Thoracic aorta (tissue), 2 donors: Measurements from ENCODE around the gene KIAA1755. TPM values are rescaled to one million over a fixed set of nuclear protein-coding genes. Genes with fewer than 3 reads are reported as not detected.

Experiments
- ATAC-seq: fragments of 150-250 bp; one replicate; pipeline ENCODE4 v1.8.0; 2017; ENCODE audit warnings: low read depth; ENCODE audit not compliant: insufficient number of reproducible peaks, low FRiP score
- DNase-seq: peaks from one replicate; pipeline ENCODE4 v3.0.0-alpha.2; 2020; ENCODE audit warnings: low spot score
- H3K27ac ChIP-seq, 2 donors: fragments of 200-600 bp; sonication (generic); 1 replicate in 1 of 2; 2 replicates in 1 of 2; pipeline ENCODE4 v1.5.1; 2016; ENCODE audit warnings: mild to moderate bottlenecking in 2 of 2, moderate library complexity in 2 of 2
- H3K27me3 ChIP-seq: fragments of 200-600 bp; sonication (generic); replicated peaks from 2 replicates; pipeline ENCODE4 v1.6.0; 2016; ENCODE audit warnings: mild to moderate bottlenecking; ENCODE audit not compliant: insufficient read depth
- H3K36me3 ChIP-seq: fragments of 200-600 bp; sonication (generic); one replicate; pipeline ENCODE4 v1.5.1; 2016
- H3K4me1 ChIP-seq, 2 donors: fragments of 200-600 bp; sonication (generic); 1 replicate in 1 of 2; 2 replicates in 1 of 2; pipeline versions ENCODE4 v1.5.1 to v1.6.0; 2016; ENCODE audit warnings: low read depth in 2 of 2, mild to moderate bottlenecking in 1 of 2; ENCODE audit not compliant: control insufficient read depth in 1 of 2
- H3K4me3 ChIP-seq: fragments of 200-600 bp; sonication (generic); 2 replicates; pipeline ENCODE4 v1.5.1; 2016; ENCODE audit warnings: mild to moderate bottlenecking
- H3K9me3 ChIP-seq: fragments of 200-600 bp; sonication (generic); 2 replicates; pipeline ENCODE4 v1.5.1; 2016
- total RNA-seq, 2 donors: library from RNA; depleted of rRNA; stranded (reverse); fragments of >200 nt; gene quantifications; one replicate each; pipeline versions ENCODE4 v1.1.0 to v1.2.3, GENCODE V29; 2016
- TF ChIP-seq, protein P1 (sequence below): fragments of 200-600 bp; sonication (generic); IDR thresholded peaks from one replicate; pipeline ENCODE4 v1.5.1; 2019; ENCODE audit warnings: antibody characterized with exemption

KIAA1755 gene
- total RNA-seq, 2 donors from 2014 or later, result 11.0 to 45.4 TPM

- TF ChIP-seq, protein P1, sequence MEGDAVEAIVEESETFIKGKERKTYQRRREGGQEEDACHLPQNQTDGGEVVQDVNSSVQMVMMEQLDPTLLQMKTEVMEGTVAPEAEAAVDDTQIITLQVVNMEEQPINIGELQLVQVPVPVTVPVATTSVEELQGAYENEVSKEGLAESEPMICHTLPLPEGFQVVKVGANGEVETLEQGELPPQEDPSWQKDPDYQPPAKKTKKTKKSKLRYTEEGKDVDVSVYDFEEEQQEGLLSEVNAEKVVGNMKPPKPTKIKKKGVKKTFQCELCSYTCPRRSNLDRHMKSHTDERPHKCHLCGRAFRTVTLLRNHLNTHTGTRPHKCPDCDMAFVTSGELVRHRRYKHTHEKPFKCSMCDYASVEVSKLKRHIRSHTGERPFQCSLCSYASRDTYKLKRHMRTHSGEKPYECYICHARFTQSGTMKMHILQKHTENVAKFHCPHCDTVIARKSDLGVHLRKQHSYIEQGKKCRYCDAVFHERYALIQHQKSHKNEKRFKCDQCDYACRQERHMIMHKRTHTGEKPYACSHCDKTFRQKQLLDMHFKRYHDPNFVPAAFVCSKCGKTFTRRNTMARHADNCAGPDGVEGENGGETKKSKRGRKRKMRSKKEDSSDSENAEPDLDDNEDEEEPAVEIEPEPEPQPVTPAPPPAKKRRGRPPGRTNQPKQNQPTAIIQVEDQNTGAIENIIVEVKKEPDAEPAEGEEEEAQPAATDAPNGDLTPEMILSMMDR, result no peak
- Histone ChIP-seq H3K9me3 (no peaks in the 10 kb centered on the region), H3K27ac (peak overlapping the region; percentile 72 to 79), H3K36me3 (no peaks in the 10 kb centered on the region), H3K4me1 (peaks cover 15 to 37% of the 10 kb centered on the region in 2 donors), H3K27me3 (no peaks in the 10 kb centered on the region), H3K4me3 (no peak overlapping the region)
- DNase-seq, result no peak
- ATAC-seq, result no peak
Measured at GRCh38 chr20:38190166-38190565, 70.4 kb downstream of the KIAA1755 start.

- ATAC-seq (no peak), DNase-seq (no peak)
- Histone ChIP-seq H3K9me3 (no peaks in the 10 kb centered on the region), H3K36me3 (no peaks in the 10 kb centered on the region), H3K4me3 (no peak overlapping the region), H3K4me1 (peaks cover 15 to 37% of the 10 kb centered on the region in 2 donors), H3K27me3 (no peaks in the 10 kb centered on the region), H3K27ac (no peak overlapping the region)
- TF ChIP-seq, protein P1, result peak; percentile 49
Measured at GRCh38 chr20:38187517-38187916, 73.0 kb downstream of the KIAA1755 start.

DNA sequence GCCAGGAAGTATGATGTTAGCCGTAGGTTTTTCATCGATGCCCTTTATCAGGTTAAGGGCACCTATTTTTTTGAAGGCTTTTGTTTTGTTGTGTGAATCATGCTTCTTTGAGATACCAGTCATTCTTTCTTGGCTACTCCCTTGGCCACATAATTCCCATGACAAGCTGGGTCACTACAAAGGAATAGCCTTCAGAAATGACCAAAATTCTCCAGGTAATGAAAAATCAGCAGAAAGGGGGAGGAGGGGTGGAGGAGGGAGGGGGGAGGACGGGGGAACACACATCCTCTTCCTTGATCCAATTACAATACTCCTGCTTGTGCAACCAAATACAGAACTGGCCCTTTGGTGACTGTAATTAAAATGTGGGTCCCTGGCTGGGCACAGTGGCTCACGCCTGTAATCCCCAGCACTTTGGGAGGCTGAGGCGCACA, 73.7 kb downstream of the KIAA1755 start:
- no peaks in the 10 kb centered on the region for H3K9me3 ChIP-seq
- H3K4me1 ChIP-seq, result peaks cover 15 to 32% of the 10 kb centered on the region in 2 donors
- H3K36me3 ChIP-seq, result no peaks in the 10 kb centered on the region
- no peak overlapping the region for H3K4me3 ChIP-seq
- ATAC-seq, result no peak
- TF ChIP-seq, protein P1, result no peak
- no peak for DNase-seq
- H3K27me3 ChIP-seq, result no peaks in the 10 kb centered on the region
- H3K27ac ChIP-seq, result no peak overlapping the region

GRCh38 chr20:38184101-38184500, 76.4 kb downstream of the KIAA1755 start:
- no peak for DNase-seq
- Histone ChIP-seq H3K4me1 (peaks cover 5 to 12% of the 10 kb centered on the region in 2 donors), H3K9me3 (no peaks in the 10 kb centered on the region), H3K4me3 (no peak overlapping the region), H3K36me3 (no peaks in the 10 kb centered on the region), H3K27ac (no peak overlapping the region), H3K27me3 (no peaks in the 10 kb centered on the region)
- TF ChIP-seq, protein P1, result no peak
- no peak for ATAC-seq

GRCh38 chr20:38181971-38182370, 78.6 kb downstream of the KIAA1755 start:
- H3K27ac ChIP-seq, result no peak overlapping the region
- peaks cover 0 to under 1% of the 10 kb centered on the region in 2 donors for H3K4me1 ChIP-seq
- no peak for ATAC-seq
- no peak for DNase-seq
- TF ChIP-seq, protein P1, result no peak
- H3K9me3 ChIP-seq, result no peaks in the 10 kb centered on the region
- H3K36me3 ChIP-seq, result no peaks in the 10 kb centered on the region
- no peaks in the 10 kb centered on the region for H3K27me3 ChIP-seq
- no peak overlapping the region for H3K4me3 ChIP-seq
